Measurements from ENCODE around the gene ZNF438.

- TF ChIP-seq CTCF (IDR thresholded peaks at IDR 0.05; ENCODE audit: borderline replicate concordance, extremely low read depth, low read length, poor library complexity, severe bottlenecking): no peak
- TF ChIP-seq EZH2 (IDR thresholded peaks at IDR 0.05; ENCODE audit: borderline replicate concordance, low read depth, low read length, severe bottlenecking): no peak
Measured at GRCh38 chr10:31042670-31043069, 11.0 kb upstream of the ZNF438 start.
